Endothelial cell of umbilical vein (primary cell): Measurements from ENCODE around the gene EEF1AKMT3. TPM values are rescaled to one million over a fixed set of nuclear protein-coding genes. Genes with fewer than 3 reads are reported as not detected.

Experiments
- BruUV-seq: library from RNA; stranded (reverse); fragments of 400-500 nt; replicated peaks from 2 replicates; lab custom pipeline; 2021; lab: Mats Ljungman, UMichigan
- CTCF ChIA-PET: fragments of 300-600, 350-600 bp; sonication (Branson Sonifier 250); formaldehyde crosslinking; loops from one replicate; lab custom pipeline; 2021; ENCODE audit warnings: antibody characterized with exemption, inconsistent platforms; lab: Charles Lee
- POLR2A ChIA-PET: fragments of 300-600, 350-600 bp; sonication (Branson Sonifier 250); formaldehyde crosslinking; loops from one replicate; lab custom pipeline; 2021; ENCODE audit warnings: antibody characterized with exemption, inconsistent platforms; lab: Charles Lee
- DNase-seq: peaks from one replicate; pipeline ENCODE4 v3.0.0-alpha.2; 2011; ENCODE audit warnings: low read depth, low spot score
- FAIRE-seq: peaks from 2 replicates; lab custom pipeline; 2011; peaks lifted over from hg19 to GRCh38; lab: Jason Lieb, UNC
- H2AFZ ChIP-seq: 2 replicates; pipeline ENCODE4 v1.6.0; 2012; ENCODE audit warnings: low read depth, low read length, control low read depth, inconsistent platforms
- H3K27ac ChIP-seq: 2 replicates; pipeline ENCODE4 v1.5.1; 2011; ENCODE audit warnings: low read depth, mild to moderate bottlenecking, control low read depth, low read length, moderate library complexity; ENCODE audit not compliant: insufficient read depth
- H3K27me3 ChIP-seq, 2 experiments: 2 replicates each; pipeline versions ENCODE4 v1.6.0 to v1.6.1; 2011; ENCODE audit warnings: low read length in 2 of 2, mixed read lengths in 1 of 2; ENCODE audit not compliant: control insufficient read depth in 2 of 2, insufficient read depth in 2 of 2
- H3K36me3 ChIP-seq, 2 experiments: 2 replicates in 1 of 2; 3 replicates in 1 of 2; pipeline ENCODE4 v1.5.1; 2011; ENCODE audit warnings: low read length in 2 of 2, mild to moderate bottlenecking in 1 of 2, moderate library complexity in 1 of 2; ENCODE audit not compliant: control insufficient read depth in 2 of 2, insufficient read depth in 2 of 2; ENCODE audit errors: extremely low read depth in 1 of 2
- H3K4me1 ChIP-seq: 3 replicates; pipeline ENCODE4 v1.5.1; 2011; ENCODE audit warnings: mild to moderate bottlenecking, low read length; ENCODE audit not compliant: control insufficient read depth, insufficient read depth; ENCODE audit errors: extremely low read depth
- H3K4me2 ChIP-seq: 2 replicates; pipeline ENCODE4 v1.6.1; 2011; ENCODE audit warnings: low read length, control low read depth, mixed read lengths; ENCODE audit not compliant: insufficient read depth
- H3K4me3 ChIP-seq, 3 experiments: fragments of 200-600 bp in 1 of 3; sonication (generic), shearing (Covaris generic) in 1 of 3; replicated peaks in 1 of 3; 2 replicates each; pipeline ENCODE4 v1.5.1; 2011 to 2016; ENCODE audit warnings: control low read depth in 3 of 3, low read length in 3 of 3, mild to moderate bottlenecking in 2 of 3, inconsistent platforms in 1 of 3, low read depth in 1 of 3, moderate library complexity in 1 of 3; ENCODE audit not compliant: insufficient read depth in 1 of 3
- H3K79me2 ChIP-seq: 2 replicates; pipeline ENCODE4 v1.6.0; 2012; ENCODE audit warnings: low read length, inconsistent platforms; ENCODE audit not compliant: control insufficient read depth, insufficient read depth
- H3K9ac ChIP-seq: replicated peaks from 2 replicates; pipeline ENCODE3; 2011; ENCODE audit warnings: low read length, control low read depth; ENCODE audit not compliant: insufficient read depth; ENCODE audit errors: extremely low read depth
- H3K9me1 ChIP-seq: replicated peaks from 3 replicates; pipeline ENCODE4 v1.6.0; 2011; ENCODE audit warnings: mild to moderate bottlenecking, low read length; ENCODE audit not compliant: control insufficient read depth, insufficient read depth; ENCODE audit errors: extremely low read depth
- H3K9me3 ChIP-seq: replicated peaks from 2 replicates; pipeline ENCODE4 v1.5.1; 2012; ENCODE audit warnings: low read length, inconsistent platforms; ENCODE audit not compliant: control insufficient read depth, insufficient read depth
- H4K20me1 ChIP-seq: replicated peaks from 2 replicates; pipeline ENCODE3; 2011; ENCODE audit warnings: mild to moderate bottlenecking, low read length; ENCODE audit not compliant: control insufficient read depth, insufficient read depth; ENCODE audit errors: extremely low read depth
- EZH2 ChIP-seq: IDR thresholded peaks from 2 replicates; pipeline ENCODE4 v1.6.1; 2012; ENCODE audit warnings: borderline replicate concordance, low read depth, mild to moderate bottlenecking, moderate library complexity, low read length, inconsistent platforms; ENCODE audit not compliant: severe bottlenecking
- FOS ChIP-seq: IDR thresholded peaks from 2 replicates; pipeline ENCODE4 v1.6.1; 2011; ENCODE audit warnings: mild to moderate bottlenecking, low read length, moderate library complexity, borderline replicate concordance; ENCODE audit not compliant: insufficient read depth
- GATA2 ChIP-seq: IDR thresholded peaks from 2 replicates; pipeline ENCODE4 v1.7.0; 2011; ENCODE audit warnings: low read depth, mild to moderate bottlenecking, moderate library complexity, mixed read lengths, low read length; ENCODE audit not compliant: insufficient read length, insufficient read depth
- JUN ChIP-seq: IDR thresholded peaks from 2 replicates; pipeline ENCODE4 v1.6.1; 2011; ENCODE audit warnings: borderline replicate concordance, low read depth; ENCODE audit not compliant: insufficient read length, insufficient read depth
- MYC ChIP-seq: IDR thresholded peaks from one replicate; pipeline ENCODE4 v1.6.1; 2011; ENCODE audit warnings: mild to moderate bottlenecking, low read depth, low read length
- POLR2A ChIP-seq: IDR thresholded peaks from 2 replicates; pipeline ENCODE4 v1.6.1; 2012; ENCODE audit warnings: low read depth, mild to moderate bottlenecking, control low read depth, low read length
- POLR2AphosphoS5 ChIP-seq: IDR thresholded peaks from 2 replicates; pipeline ENCODE4 v1.6.1; 2012; ENCODE audit warnings: low read depth, mild to moderate bottlenecking, control low read depth, low read length, moderate library complexity; ENCODE audit not compliant: insufficient read depth
- dilution Hi-C: fragments of 300-500 bp; cut with MboI; formaldehyde crosslinking; loops from one replicate; pipeline ENCODE4 v1.15.0; 2019; ENCODE audit warnings: low sequenced_read_pairs; ENCODE audit not compliant: extremely low pct_ligation_motif_present
- intact Hi-C: fragments of 100-400 bp; cut with micrococcal nuclease; formaldehyde crosslinking; loops from one replicate; pipeline ENCODE4 v1.10.0; 2022
- polyA plus RNA-seq, 4 experiments: library from polyadenylated mRNA; depleted of rRNA in 3 of 4; stranded (reverse) in 3 of 4; unstranded in 1 of 4; fragments of >200 nt; gene quantifications; 2 replicates each; pipeline versions ENCODE4 v1.2.1 to v1.2.3, GENCODE V29; 2011 to 2012; ENCODE audit warnings: missing spikeins in 1 of 4
- total RNA-seq: library from RNA; stranded (reverse); gene quantifications from 2 replicates; pipeline ENCODE4 v1.2.3, GENCODE V29; 2021
- TF ChIP-seq, protein P1 (sequence below), 2 donors: IDR thresholded peaks; 1 replicate in 1 of 2; 2 replicates in 1 of 2; pipeline ENCODE4 v1.5.1; 2011; ENCODE audit warnings: low read length in 2 of 2, mild to moderate bottlenecking in 2 of 2, moderate library complexity in 2 of 2, control low read depth in 1 of 2, inconsistent platforms in 1 of 2, low read depth in 1 of 2; ENCODE audit not compliant: insufficient read depth in 1 of 2; ENCODE audit errors: extremely low read depth in 1 of 2
- TF ChIP-seq, protein P2 (sequence below): IDR thresholded peaks from 2 replicates; pipeline ENCODE4 v1.6.1; 2011; ENCODE audit not compliant: insufficient read depth, insufficient read length

EEF1AKMT3 gene
- total and polyA plus RNA-seq, 2 donors (not counting 3 experiments of a cell fraction or from before 2014, with no cell fraction given): 7.9 to 8.8 TPM

DNA sequence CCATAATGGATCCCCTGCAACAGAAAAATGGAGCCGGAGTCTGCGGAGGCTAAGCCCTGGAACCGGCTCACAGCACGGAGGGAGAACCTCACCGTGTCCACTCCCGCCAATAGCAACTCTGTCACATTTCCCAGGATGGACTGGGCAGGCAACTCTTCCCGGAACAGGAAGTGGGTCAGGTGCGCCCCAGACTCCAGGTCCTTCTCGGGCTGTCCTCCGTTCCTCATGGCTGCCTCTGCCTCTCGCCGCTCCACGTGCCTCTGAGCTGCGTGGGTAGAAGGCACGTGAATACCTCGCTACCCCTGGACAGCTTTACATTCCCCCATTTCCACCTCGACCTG is 7.8 kb upstream of the EEF1AKMT3 start:
- POLR2A ChIA-PET: no interaction called here
- dilution Hi-C loops (no loop called here), intact Hi-C loops (no loop called here)
- Histone ChIP-seq H2AFZ (peak overlapping the region; percentile 30), H3K27me3 (peaks cover 35 to 38% of the 10 kb centered on the region in 2 experiments), H3K9ac (no peak overlapping the region), H3K9me1 (no peaks in the 10 kb centered on the region), H3K27ac (no peak overlapping the region), H3K36me3 (peaks cover 0 to 2% of the 10 kb centered on the region in 2 experiments), H3K4me3 (no peak overlapping the region), H3K4me2 (peak overlapping the region; percentile 60), H3K4me1 (peaks cover 17% of the 10 kb centered on the region), H3K9me3 (no peaks in the 10 kb centered on the region), H4K20me1 (no peaks in the 10 kb centered on the region), H3K79me2 (no peaks in the 10 kb centered on the region)
- CTCF ChIA-PET: interaction anchor here (0.7 to 4.6 kb wide), 3 partner anchors 9 to 18 kb away, joined by 3 to 48 read pairs (median 3); partner anchors contain the start of genes CDK4, MARCHF9 and TSFM
- DNase-seq: no peak
- TF ChIP-seq FOS (no peak), EZH2 (no peak), JUN (no peak), POLR2A (no peak), POLR2AphosphoS5 (no peak), GATA2 (no peak), MYC (no peak)
- TF ChIP-seq, protein P1, sequence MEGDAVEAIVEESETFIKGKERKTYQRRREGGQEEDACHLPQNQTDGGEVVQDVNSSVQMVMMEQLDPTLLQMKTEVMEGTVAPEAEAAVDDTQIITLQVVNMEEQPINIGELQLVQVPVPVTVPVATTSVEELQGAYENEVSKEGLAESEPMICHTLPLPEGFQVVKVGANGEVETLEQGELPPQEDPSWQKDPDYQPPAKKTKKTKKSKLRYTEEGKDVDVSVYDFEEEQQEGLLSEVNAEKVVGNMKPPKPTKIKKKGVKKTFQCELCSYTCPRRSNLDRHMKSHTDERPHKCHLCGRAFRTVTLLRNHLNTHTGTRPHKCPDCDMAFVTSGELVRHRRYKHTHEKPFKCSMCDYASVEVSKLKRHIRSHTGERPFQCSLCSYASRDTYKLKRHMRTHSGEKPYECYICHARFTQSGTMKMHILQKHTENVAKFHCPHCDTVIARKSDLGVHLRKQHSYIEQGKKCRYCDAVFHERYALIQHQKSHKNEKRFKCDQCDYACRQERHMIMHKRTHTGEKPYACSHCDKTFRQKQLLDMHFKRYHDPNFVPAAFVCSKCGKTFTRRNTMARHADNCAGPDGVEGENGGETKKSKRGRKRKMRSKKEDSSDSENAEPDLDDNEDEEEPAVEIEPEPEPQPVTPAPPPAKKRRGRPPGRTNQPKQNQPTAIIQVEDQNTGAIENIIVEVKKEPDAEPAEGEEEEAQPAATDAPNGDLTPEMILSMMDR (IDR thresholded peaks at IDR 0.05; ENCODE audit: extremely low read depth in 1 of 2, insufficient read depth in 1 of 2, low read depth in 1 of 2, low read length in 2 of 2): no peak
- TF ChIP-seq, protein P2, sequence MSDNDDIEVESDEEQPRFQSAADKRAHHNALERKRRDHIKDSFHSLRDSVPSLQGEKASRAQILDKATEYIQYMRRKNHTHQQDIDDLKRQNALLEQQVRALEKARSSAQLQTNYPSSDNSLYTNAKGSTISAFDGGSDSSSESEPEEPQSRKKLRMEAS: no peak
- FAIRE-seq: no peak
- BruUV-seq: no TSS peak
